Measurements from ENCODE around the gene KSR2. TPM values are rescaled to one million over a fixed set of nuclear protein-coding genes. Genes with fewer than 3 reads are reported as not detected.

Gene KSR2
- total and polyA plus RNA-seq, 10 of the 15 experiments (the other 5 are each of a cell fraction or from before 2014, with no cell fraction given): under 0.01 to 1.5 (median 0.01) TPM; not detected in 3

DNA sequence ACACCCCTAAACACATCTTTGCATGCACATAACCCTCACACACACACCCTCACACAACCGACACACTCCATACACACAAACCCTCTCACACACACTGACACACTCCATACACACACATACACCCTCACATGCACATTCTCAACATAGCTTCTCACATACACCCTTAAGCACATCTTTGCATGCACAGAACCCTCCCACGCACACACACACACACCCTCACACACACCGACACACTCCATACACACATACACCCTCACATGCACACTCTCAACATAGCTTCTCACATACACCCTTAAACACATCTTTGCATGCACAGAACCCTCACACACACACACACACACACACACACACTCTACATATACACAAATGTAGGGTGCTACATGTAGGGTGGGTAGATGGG, 534.9 kb downstream of the KSR2 start:
- H3K27ac ChIP-seq (ENCODE audit: control insufficient read depth, insufficient read depth): no peak overlapping the region
- in situ Hi-C loops (cut with MboI): no loop called here
- DNase-seq (ENCODE audit: low read depth, low spot score): no peak
- no peak for FAIRE-seq
- no peaks in the 10 kb centered on the region for H4K20me1 ChIP-seq (ENCODE audit: control insufficient read depth, insufficient read depth)
- no peak overlapping the region for H3K9ac ChIP-seq (ENCODE audit: control insufficient read depth, insufficient read depth, low read length)
- no peaks in the 10 kb centered on the region for H3K36me3 ChIP-seq (ENCODE audit: control insufficient read depth in 2 of 2, insufficient read depth in 2 of 2, low read length in 1 of 2)
- ATAC-seq: no peak
- H2AFZ ChIP-seq (ENCODE audit: control insufficient read depth, low read depth, low read length): no peak overlapping the region
- no TSS peak for BruUV-seq (replicated peaks)
- no peaks in the 10 kb centered on the region for H3K9me3 ChIP-seq (replicated peaks; ENCODE audit: control insufficient read depth, insufficient read depth, low read length)
- no peak overlapping the region for H3K4me2 ChIP-seq (ENCODE audit: control insufficient read depth, insufficient read depth)
- no peaks in the 10 kb centered on the region for H3K4me1 ChIP-seq (ENCODE audit: control insufficient read depth, insufficient read depth, low read length)
- TF ChIP-seq DPF2 (IDR thresholded peaks at IDR 0.05): no peak
- no peak for TF ChIP-seq MXI1 (IDR thresholded peaks at IDR 0.05; ENCODE audit: low read depth, low read length)
- TF ChIP-seq, protein P1, sequence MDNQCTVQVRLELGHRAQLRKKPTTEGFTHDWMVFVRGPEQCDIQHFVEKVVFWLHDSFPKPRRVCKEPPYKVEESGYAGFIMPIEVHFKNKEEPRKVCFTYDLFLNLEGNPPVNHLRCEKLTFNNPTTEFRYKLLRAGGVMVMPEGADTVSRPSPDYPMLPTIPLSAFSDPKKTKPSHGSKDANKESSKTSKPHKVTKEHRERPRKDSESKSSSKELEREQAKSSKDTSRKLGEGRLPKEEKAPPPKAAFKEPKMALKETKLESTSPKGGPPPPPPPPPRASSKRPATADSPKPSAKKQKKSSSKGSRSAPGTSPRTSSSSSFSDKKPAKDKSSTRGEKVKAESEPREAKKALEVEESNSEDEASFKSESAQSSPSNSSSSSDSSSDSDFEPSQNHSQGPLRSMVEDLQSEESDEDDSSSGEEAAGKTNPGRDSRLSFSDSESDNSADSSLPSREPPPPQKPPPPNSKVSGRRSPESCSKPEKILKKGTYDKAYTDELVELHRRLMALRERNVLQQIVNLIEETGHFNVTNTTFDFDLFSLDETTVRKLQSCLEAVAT (IDR thresholded peaks at IDR 0.05): no peak
- TF ChIP-seq ZNF384 (IDR thresholded peaks at IDR 0.05; ENCODE audit: borderline replicate concordance, low read depth, low read length): no peak
- TF ChIP-seq BHLHE40 (IDR thresholded peaks at IDR 0.05; ENCODE audit: borderline replicate concordance in 1 of 2, low read depth in 2 of 2, low read length in 1 of 2): no peak
- TF ChIP-seq PML (IDR thresholded peaks at IDR 0.05; ENCODE audit: low read length): no peak
- no peak for TF ChIP-seq MYC (IDR thresholded peaks at IDR 0.05; ENCODE audit: insufficient read depth, insufficient read length, insufficient replicate concordance, low read length, severe bottlenecking)
- no peak for TF ChIP-seq SUPT20H (IDR thresholded peaks at IDR 0.05; ENCODE audit: borderline replicate concordance, control insufficient read depth, low read depth, low read length)
- TF ChIP-seq, protein P2, sequence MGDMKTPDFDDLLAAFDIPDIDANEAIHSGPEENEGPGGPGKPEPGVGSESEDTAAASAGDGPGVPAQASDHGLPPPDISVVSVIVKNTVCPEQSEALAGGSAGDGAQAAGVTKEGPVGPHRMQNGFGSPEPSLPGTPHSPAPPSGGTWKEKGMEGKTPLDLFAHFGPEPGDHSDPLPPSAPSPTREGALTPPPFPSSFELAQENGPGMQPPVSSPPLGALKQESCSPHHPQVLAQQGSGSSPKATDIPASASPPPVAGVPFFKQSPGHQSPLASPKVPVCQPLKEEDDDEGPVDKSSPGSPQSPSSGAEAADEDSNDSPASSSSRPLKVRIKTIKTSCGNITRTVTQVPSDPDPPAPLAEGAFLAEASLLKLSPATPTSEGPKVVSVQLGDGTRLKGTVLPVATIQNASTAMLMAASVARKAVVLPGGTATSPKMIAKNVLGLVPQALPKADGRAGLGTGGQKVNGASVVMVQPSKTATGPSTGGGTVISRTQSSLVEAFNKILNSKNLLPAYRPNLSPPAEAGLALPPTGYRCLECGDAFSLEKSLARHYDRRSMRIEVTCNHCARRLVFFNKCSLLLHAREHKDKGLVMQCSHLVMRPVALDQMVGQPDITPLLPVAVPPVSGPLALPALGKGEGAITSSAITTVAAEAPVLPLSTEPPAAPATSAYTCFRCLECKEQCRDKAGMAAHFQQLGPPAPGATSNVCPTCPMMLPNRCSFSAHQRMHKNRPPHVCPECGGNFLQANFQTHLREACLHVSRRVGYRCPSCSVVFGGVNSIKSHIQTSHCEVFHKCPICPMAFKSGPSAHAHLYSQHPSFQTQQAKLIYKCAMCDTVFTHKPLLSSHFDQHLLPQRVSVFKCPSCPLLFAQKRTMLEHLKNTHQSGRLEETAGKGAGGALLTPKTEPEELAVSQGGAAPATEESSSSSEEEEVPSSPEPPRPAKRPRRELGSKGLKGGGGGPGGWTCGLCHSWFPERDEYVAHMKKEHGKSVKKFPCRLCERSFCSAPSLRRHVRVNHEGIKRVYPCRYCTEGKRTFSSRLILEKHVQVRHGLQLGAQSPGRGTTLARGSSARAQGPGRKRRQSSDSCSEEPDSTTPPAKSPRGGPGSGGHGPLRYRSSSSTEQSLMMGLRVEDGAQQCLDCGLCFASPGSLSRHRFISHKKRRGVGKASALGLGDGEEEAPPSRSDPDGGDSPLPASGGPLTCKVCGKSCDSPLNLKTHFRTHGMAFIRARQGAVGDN (IDR thresholded peaks at IDR 0.05): no peak
- no peak for TF ChIP-seq IRF4 (IDR thresholded peaks at IDR 0.05; ENCODE audit: low read depth, low read length)
- TF ChIP-seq, protein P3, sequence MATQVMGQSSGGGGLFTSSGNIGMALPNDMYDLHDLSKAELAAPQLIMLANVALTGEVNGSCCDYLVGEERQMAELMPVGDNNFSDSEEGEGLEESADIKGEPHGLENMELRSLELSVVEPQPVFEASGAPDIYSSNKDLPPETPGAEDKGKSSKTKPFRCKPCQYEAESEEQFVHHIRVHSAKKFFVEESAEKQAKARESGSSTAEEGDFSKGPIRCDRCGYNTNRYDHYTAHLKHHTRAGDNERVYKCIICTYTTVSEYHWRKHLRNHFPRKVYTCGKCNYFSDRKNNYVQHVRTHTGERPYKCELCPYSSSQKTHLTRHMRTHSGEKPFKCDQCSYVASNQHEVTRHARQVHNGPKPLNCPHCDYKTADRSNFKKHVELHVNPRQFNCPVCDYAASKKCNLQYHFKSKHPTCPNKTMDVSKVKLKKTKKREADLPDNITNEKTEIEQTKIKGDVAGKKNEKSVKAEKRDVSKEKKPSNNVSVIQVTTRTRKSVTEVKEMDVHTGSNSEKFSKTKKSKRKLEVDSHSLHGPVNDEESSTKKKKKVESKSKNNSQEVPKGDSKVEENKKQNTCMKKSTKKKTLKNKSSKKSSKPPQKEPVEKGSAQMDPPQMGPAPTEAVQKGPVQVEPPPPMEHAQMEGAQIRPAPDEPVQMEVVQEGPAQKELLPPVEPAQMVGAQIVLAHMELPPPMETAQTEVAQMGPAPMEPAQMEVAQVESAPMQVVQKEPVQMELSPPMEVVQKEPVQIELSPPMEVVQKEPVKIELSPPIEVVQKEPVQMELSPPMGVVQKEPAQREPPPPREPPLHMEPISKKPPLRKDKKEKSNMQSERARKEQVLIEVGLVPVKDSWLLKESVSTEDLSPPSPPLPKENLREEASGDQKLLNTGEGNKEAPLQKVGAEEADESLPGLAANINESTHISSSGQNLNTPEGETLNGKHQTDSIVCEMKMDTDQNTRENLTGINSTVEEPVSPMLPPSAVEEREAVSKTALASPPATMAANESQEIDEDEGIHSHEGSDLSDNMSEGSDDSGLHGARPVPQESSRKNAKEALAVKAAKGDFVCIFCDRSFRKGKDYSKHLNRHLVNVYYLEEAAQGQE (IDR thresholded peaks at IDR 0.05; ENCODE audit: low read depth, low read length): no peak
- TF ChIP-seq, protein P4, sequence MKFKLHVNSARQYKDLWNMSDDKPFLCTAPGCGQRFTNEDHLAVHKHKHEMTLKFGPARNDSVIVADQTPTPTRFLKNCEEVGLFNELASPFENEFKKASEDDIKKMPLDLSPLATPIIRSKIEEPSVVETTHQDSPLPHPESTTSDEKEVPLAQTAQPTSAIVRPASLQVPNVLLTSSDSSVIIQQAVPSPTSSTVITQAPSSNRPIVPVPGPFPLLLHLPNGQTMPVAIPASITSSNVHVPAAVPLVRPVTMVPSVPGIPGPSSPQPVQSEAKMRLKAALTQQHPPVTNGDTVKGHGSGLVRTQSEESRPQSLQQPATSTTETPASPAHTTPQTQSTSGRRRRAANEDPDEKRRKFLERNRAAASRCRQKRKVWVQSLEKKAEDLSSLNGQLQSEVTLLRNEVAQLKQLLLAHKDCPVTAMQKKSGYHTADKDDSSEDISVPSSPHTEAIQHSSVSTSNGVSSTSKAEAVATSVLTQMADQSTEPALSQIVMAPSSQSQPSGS (IDR thresholded peaks at IDR 0.05; ENCODE audit: low read length): no peak
- TF ChIP-seq ZNF274 (IDR thresholded peaks at IDR 0.05; ENCODE audit: insufficient read depth, insufficient read length): no peak
- H3K27me3 ChIP-seq (replicated peaks in 1 of 2; ENCODE audit: control insufficient read depth in 2 of 2, insufficient read depth in 2 of 2, low read length in 1 of 2): no peaks in the 10 kb centered on the region; a peak in 1 of 4 replicates
- WGBS (ENCODE audit: insufficient coverage, insufficient replicate concordance, low lambda C conversion rate, missing lambda C conversion rate): 52% methylated on average over 3 of the region's 3 CpGs
- ChIA-PET POLR2A (no interaction called here), SMC1A (ENCODE audit: uncharacterized antibody, unreplicated experiment) (no interaction called here), CTCF (no interaction called here), RAD21 (ENCODE audit: unreplicated experiment) (no interaction called here)
- H3K79me2 ChIP-seq (ENCODE audit: control insufficient read depth, insufficient read depth, low read length): no peaks in the 10 kb centered on the region
- no peak overlapping the region for H3K4me3 ChIP-seq
- intact Hi-C loops (cut with micrococcal nuclease; ENCODE audit: unreplicated experiment): no loop called here

All from GM12878 (cell line).